ENCODE measurements around the gene CTDSPL.

The CTDSPL gene

GRCh38 chr3:37988931-37989525 is 127.3 kb downstream of the CTDSPL start:
- no peak for DNase-seq (ENCODE audit: low spot score)

GRCh38 chr3:37989821-37990480 is 128.3 kb downstream of the CTDSPL start:
- no peak for DNase-seq (ENCODE audit: low spot score)

- no peak for DNase-seq (ENCODE audit: low spot score)
Measured at GRCh38 chr3:37990527-37990926, 128.8 kb downstream of the CTDSPL start, which contains the start of gene VILL. Gene VILL (plus strand): TSS chr3:37990786. CDS start chr3:37993673, 2,887 bp downstream.

- no peak for DNase-seq (ENCODE audit: low spot score)
Measured at GRCh38 chr3:37991109-37991508, 129.4 kb downstream of the CTDSPL start.

GRCh38 chr3:37991823-37992222 is 130.1 kb downstream of the CTDSPL start:
- no peak for DNase-seq (ENCODE audit: low spot score)

- no peak for DNase-seq (ENCODE audit: low spot score)
Measured at GRCh38 chr3:37992271-37993066, 130.8 kb downstream of the CTDSPL start.

- DNase-seq (ENCODE audit: low spot score) = no peak
Measured at GRCh38 chr3:37993067-37993455, 131.4 kb downstream of the CTDSPL start.

- no peak for DNase-seq (ENCODE audit: low spot score)
Measured at GRCh38 chr3:37993460-37993819, 131.8 kb downstream of the CTDSPL start.

GRCh38 chr3:37993820-37994638 is 132.3 kb downstream of the CTDSPL start:
- peak; percentile 87 for DNase-seq (ENCODE audit: low spot score)

- no peak for DNase-seq (ENCODE audit: low spot score)
Measured at GRCh38 chr3:37994639-37994972, 132.9 kb downstream of the CTDSPL start.

- no peak for DNase-seq (ENCODE audit: low spot score)
Measured at GRCh38 chr3:37995652-37996641, 134.3 kb downstream of the CTDSPL start.

- DNase-seq (ENCODE audit: low spot score) = peak; percentile 76
Measured at GRCh38 chr3:37996785-37997301, 135.2 kb downstream of the CTDSPL start.

- DNase-seq (ENCODE audit: low spot score) = no peak
Measured at GRCh38 chr3:37997342-37997741, 135.7 kb downstream of the CTDSPL start.

- DNase-seq (ENCODE audit: low spot score) = no peak
Measured at GRCh38 chr3:37997791-37998370, 136.2 kb downstream of the CTDSPL start.

GRCh38 chr3:37999836-38000235 is 138.2 kb downstream of the CTDSPL start:
- no peak for DNase-seq (ENCODE audit: low spot score)

- DNase-seq (ENCODE audit: low spot score) = no peak
Measured at GRCh38 chr3:38000242-38000916, 138.7 kb downstream of the CTDSPL start.

- DNase-seq (ENCODE audit: low spot score) = no peak
Measured at GRCh38 chr3:38000965-38001455, 139.3 kb downstream of the CTDSPL start.

- DNase-seq (ENCODE audit: low spot score) = no peak
Measured at GRCh38 chr3:38001456-38002081, 139.9 kb downstream of the CTDSPL start.

GRCh38 chr3:38002291-38002876 is 140.7 kb downstream of the CTDSPL start:
- no peak for DNase-seq (ENCODE audit: low spot score)
